Right lung (tissue), 10 donors: ENCODE measurements around the gene GOLGA8Q. TPM values are rescaled to one million over a fixed set of nuclear protein-coding genes. Genes with fewer than 3 reads are reported as not detected.
A peak's percentile ranks its signal among the peaks of the same experiment; 100 is the strongest.
"Not testable (repeated sequence)": the region's sequence is repeated elsewhere in the genome, so short reads cannot be mapped to it uniquely, and the experiment has no call there.

Experiments used
- DNase-seq, 2 donors: peaks; one replicate each; pipeline ENCODE4 v3.0.0-alpha.2; 2013
- long read RNA-seq, 8 donors: transcript quantifications; one replicate each; lab custom pipeline, GENCODE V29; 2026
- polyA plus RNA-seq, 5 donors: library from polyadenylated mRNA; unstranded; fragments of 120-200 nt; gene quantifications; one replicate each; pipeline versions ENCODE4 v1.2.1 to v1.2.3, GENCODE V29; 2013; ENCODE audit warnings: inconsistent platforms in 1 of 5, low replicate concordance in 1 of 5; ENCODE audit not compliant: insufficient read length in 5 of 5, insufficient read depth in 1 of 5

Gene GOLGA8Q, protein sequence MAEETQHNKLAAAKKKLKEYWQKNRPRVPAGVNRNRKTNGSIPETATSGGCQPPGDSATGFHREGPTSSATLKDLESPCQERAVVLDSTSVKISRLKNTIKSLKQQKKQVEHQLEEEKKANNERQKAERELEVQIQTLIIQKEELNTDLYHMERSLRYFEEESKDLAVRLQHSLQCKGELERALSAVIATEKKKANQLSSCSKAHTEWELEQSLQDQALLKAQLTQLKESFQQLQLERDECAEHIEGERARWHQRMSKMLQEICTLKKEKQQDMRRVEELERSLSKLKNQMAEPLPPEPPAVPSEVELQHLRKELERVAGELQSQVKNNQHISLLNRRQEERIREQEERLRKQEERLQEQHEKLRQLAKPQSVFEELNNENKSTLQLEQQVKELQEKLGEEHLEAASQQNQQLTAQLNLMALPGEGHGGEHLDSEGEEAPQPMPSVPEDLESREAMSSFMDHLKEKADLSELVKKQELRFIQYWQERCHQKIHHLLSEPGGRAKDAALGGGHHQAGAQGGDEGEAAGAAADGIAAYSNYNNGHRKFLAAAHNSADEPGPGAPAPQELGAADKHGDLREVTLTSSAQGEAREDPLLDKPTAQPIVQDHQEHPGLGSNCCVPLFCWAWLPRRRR
- 1 to 10 TPM; 1.6 to 2.4 (median 1.9) TPM for polyA plus RNA-seq
- long read RNA-seq, donor 1, result 0 reads
- long read RNA-seq, donor 2, result 0 reads
- long read RNA-seq, donor 3, result 0 reads
- long read RNA-seq, donor 4, result 0 reads
- long read RNA-seq, donor 5, result 0 reads
- long read RNA-seq, donor 6, result 0 reads
- long read RNA-seq, donor 7, result 0 reads
- long read RNA-seq, donor 8, result 0 reads

DNA sequence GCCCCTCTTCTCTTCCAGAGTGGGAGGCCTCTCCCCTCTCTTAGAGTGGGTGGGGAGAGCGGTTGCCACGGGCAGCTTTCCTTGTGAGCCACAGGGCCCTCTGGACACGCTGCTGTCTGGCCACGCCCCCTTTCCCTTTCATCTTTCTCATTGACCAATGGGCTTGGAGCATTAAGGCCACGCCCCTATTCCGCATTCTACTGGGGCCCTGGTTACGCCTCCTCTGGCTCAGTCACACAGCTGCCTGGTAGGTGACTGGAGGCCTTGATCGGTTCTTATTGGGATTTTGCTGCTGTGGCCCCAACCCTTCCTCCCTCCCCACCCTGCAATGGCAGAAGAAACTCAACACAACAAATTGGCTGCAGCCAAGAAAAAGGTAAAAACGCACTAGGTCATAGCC, at the start of gene GOLGA8Q:
Gene GOLGA8Q (plus strand): TSS at position 301 of the 400 bp plus-strand sequence. CDS start 28 bp downstream, at position 329.
- not testable (repeated sequence) for DNase-seq

DNA sequence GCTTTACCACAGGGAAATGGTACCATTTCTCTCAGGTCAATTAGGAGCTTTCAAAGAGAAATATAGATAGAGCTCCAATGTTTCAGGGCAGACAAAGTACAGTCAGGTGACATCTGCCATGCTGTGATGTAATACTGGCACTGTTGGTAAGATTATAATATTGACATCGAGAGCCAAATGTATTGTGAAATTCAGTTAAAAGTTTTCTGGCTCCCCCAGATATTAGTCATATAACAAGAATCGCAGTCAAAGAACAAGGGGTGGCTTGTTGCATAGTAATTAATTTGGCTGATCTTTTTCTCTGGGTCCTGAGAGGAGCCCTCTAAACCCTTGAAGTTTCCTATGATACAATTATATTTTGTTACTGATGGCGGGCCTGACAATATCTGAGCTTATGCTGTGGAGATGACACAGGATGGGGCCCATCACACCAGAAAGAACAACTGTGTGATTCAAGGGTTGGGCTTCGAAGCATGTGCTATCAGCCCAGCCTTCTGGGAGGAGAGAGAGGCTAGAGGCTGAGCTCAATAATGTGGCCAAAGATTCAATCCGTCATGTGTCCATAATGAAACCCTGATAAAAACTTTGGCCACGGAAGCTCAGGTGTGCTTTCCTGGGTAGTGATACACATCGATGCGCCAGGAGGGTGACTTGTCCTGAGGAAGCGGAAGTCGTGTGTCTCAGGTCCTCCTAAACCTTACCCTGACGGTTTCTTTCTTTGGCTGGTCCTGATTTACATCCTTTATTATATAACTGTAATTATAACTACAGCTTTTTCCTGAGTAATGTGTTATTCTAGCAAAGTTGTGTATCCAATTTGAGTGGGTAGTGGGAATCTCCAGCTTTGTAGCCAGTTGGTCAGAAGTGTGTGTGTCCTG, 48.7 kb upstream of the GOLGA8Q start:
- DNase-seq, result not testable (repeated sequence)

DNA sequence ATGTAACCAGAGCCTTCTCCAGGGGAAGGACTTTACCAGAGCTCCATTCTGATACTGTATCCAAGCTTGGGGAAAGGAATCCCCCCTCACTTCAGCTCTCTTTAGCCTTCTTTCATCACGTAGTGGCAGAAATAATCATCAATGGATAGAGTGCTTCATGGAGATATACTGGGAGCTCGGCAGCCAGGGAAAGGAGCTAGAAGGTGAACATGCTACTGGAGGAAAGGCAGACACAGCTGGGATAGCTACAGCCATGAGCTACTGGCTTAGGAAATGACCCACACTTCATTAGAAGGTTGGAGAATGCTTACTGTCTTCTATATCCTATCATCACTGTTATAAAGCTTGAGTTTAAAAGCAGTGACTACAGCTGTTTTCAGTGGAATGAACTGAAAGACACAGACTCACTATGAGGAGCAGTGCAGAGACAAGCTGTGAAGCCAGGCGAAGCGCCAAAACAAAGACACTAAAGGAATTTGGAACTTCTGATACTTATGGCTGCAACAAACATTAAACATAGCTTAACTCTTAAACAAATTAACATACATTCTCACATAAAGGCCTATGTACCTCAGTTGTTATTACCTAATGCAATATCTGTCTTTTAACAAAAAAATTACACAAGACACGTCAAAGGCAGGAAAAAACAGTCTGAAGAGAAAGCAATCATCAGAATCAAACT, 47.5 kb upstream of the GOLGA8Q start:
- DNase-seq, result peak; percentile 22 to 64

DNA sequence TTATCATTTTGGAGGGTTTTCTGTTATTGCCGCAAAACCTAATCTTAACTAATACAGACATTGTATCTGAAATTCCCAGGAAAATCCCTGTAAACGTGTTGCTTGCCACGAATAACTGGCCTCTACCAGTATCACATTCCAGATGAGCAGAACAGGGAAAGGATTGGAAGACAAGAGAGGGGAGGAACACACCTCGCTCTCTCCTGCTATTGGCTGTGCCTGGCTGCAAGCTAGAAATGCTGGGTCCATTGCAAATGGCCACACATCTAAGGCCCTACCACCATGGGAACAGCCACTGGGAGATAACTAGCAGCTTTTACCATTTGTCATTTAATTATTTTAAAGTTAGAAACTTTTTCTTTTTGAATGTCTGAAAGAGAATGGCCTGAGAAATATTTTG, 37.3 kb upstream of the GOLGA8Q start:
- not testable (repeated sequence) for DNase-seq

DNA sequence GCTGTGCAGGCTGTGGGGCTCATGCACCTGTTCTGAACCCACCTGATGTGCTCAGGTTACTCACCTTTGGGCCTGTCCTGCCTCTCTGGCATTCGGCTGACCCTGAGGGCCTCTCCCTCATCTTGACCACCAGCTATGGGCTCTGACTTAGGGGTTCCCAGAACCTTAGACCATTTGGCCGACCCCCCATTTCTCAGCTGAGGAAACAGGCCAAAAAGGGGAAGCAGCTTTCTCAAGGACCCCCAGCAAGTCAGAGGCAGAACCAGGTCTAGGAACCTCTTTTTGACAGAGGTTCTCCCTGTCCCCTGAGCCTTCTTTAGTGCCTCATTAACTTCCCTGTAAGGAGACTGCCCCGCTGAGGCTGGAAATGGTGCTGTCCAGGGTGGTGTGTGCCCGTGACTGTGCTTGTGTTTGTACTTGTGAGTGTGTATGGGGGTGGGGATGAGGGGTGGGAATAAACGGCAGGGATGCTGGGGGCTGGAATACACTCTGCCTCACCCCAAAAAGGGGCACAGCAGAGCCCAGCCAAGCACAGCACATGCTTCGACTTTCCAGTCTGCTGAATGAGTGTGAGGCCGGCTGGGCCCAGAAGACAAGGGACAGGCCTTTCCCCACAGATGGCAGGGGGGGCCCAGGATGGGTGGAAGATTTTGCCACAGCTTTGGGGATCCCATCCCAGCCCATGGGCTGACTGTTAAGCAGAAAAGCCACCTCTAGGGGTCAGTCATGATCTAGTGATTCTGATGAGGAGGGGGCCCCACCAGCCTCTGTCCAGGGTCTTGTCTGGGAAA, 28.2 kb upstream of the GOLGA8Q start:
- not testable (repeated sequence) for DNase-seq

DNA sequence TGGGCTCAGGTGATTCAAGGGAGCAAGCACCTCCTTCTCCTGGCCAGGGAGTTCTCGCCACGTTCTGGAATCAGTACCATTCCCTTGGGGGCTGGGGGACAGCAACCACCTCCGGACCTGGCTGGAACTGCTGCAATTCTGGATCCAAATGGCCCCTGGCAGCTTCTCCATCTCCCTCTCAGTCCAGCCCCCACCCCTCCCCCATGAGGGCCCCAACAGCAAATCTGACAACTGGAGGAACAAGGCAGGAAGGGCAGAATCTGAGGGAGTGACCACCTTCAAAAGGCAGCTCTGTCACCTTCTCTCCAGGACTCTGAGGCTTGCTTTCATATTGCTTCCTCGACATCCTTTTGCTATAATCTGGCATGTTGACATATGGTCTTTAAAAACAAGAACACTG, 25.9 kb upstream of the GOLGA8Q start:
- DNase-seq, result not testable (repeated sequence)

DNA sequence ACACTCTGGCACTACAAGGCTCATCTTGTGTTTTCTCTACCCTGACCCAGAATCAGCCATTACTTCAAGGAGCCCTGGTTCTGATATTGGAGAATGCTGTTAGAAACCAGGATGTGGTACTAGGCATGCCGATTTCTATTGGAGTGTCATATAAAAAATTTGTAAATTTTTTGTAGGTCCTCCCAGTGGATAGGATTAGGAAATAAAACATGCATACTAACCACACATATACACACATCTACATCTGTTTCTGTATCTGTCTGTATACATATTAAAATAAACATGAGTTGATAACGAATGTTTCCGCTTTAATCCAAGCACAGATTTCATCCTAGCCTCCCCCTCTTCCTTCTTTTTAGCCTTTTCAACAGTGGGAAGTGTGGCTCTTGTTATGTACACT, 22.8 kb upstream of the GOLGA8Q start:
- not testable (repeated sequence) for DNase-seq

DNA sequence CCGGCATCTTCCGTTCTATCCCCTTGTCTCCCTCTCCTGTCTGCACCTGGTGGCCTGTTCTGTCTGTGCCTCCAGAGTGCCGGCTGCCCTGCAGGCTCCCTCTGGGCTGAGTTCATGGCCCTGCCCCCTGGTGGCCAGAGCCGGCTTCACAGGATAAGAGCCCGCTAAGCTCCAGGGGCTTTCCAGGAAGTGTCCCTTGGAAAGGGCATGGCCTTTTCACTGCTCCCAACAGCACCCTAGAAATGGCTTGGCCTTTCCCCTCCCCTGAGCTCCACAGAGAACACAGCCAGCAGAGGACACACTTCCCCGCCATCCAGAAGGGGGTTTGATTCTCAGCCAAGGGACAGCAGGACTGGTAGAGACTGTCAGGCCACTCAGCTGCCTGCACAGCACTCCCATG, 15.1 kb downstream of the GOLGA8Q start:
- not testable (repeated sequence) for DNase-seq

DNA sequence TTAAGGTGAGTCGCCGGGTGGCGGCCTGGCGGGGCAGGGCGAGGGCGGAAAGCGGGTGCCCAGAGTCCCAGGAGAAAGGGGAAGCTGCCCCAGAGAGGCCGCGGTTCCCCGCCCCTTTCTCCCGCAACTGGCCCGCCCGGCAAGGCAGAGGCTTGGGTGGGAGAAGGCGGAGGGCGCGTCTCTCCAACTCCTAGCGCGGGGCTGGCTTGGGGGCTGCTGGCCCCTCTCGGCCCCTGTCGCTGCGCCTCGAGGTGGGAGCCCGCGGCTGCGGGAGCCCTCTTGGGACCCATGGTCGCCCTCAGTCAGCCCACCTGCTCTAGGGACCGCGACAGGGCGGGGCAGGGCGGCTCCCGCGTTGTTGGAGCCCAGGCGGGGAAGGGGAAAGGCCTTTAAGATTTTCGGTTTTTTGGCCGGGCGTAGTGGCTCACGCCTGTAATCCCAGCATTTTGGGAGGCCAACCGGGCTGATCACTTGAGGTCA, 21.2 kb downstream of the GOLGA8Q start:
- DNase-seq, result not testable (repeated sequence)

DNA sequence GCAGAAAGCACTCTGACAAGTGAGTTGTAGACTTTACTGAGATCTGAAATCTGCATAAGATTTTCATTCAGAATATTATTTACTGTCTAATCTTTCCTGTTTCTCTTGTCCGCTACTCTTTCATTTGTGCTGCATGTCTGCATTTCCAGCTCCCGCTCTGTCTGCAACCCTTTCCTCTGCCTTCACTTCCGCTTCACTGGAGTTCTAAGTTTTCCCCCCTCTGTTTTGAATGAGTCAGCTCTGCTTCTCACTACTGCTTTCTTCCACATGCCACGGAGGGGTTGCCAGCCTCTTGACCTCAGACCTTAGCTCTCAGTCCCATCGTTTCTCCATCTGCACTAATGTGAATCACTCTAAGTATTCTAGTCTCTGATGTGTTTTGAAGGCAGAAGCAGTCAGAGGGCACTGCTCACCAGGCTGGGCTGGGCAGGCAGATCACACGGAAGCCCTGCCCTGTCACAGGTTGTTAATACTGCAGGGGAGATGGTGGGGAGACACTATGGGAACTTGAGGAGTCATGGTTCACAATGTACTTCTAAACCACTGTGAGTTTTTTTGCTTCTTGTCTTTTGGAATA, 27.6 kb downstream of the GOLGA8Q start:
- not testable (repeated sequence) for DNase-seq

DNA sequence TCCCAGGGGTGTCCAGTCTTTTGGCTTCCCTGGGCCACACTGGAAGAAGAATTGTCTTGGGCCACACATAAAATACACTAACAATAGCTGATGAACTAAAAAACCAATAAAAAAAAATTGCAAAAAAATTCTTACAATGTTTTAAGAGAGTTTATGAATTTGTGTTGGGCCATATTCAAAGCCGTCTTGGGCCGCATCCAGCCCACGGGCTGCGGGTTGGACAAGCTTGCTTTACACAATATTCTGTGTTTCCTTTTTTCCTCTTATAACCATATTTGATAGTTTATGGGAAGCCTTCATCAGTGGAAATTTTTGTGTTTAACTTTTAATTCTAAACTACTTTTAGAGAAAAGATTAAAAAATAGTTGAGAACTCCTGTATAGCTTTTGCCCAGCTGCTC, 28.9 kb downstream of the GOLGA8Q start:
- not testable (repeated sequence) for DNase-seq

DNA sequence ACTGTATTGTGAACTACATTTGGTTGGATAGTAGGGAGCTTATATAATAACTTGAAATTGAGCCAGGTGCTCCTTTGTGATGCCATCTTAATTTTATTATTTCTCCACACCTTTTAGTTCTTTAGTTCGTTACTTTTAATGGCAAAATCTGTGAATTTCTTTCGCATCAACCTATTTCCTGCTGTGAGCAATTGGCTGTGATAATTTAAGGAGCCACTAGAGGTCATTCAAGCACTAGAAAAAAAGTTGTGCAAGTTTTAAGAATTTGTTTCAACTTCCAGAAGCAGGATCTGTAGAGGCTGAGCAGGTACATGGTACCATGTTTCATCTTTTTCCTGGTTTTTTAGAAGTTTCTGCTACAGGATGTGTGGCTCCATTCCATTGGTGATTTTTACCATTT, 47.1 kb downstream of the GOLGA8Q start:
- DNase-seq, result not testable (repeated sequence)

DNA sequence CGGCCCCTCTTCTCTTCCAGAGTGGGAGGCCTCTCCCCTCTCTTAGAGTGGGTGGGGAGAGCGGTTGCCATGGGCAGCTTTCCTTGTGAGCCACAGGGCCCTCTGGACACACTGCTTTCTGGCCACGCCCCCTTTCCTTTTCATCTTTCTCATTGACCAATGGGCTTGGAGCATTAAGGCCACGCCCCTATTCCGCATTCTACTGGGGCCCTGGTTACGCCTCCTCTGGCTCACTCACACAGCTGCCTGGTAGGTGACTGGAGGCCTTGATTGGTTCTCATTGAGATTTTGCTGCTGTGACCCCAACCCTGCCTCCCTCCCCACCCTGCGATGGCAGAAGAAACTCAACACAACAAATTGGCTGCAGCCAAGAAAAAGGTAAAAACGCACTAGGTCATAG, 51.9 kb downstream of the GOLGA8Q start, which contains the start of gene GOLGA8H:
Gene GOLGA8H (plus strand): TSS at position 233 of the 400 bp plus-strand sequence. CDS start 98 bp downstream, at position 331.
- not testable (repeated sequence) for DNase-seq

Other genes starting within 250 kb of the GOLGA8Q start
- 1 to 10 TPM; 2.6 to 6.6 (median 4.1) TPM for gene CHRFAM7A, start 158.5 kb upstream of the GOLGA8Q start, polyA plus RNA-seq
- 10 to 100 TPM in 4 of 5 donors, 1 to 10 TPM in 1; 9.7 to 13.7 (median 12.0) TPM for gene GOLGA8R, start 137.8 kb upstream of the GOLGA8Q start, polyA plus RNA-seq
- gene GOLGA8H, start 52.0 kb downstream of the GOLGA8Q start, polyA plus RNA-seq, result 1 to 10 TPM; 1.2 to 2.5 (median 1.8) TPM